Mononuclear cell (primary cell): Measurements from ENCODE around the gene RBM45. TPM values are rescaled to one million over a fixed set of nuclear protein-coding genes. Genes with fewer than 3 reads are reported as not detected.
A peak's percentile ranks its signal among the peaks of the same experiment; 100 is the strongest.

Experiments
- H3K27me3 ChIP-seq: 2 replicates; pipeline ENCODE4 v1.6.0; 2011; ENCODE audit warnings: low read length, control low read depth; ENCODE audit not compliant: insufficient read depth
- H3K4me1 ChIP-seq: 2 replicates; pipeline ENCODE4 v1.5.1; 2011; ENCODE audit warnings: mild to moderate bottlenecking, low read length, control low read depth; ENCODE audit not compliant: insufficient read depth
- H3K4me3 ChIP-seq: 2 replicates; pipeline ENCODE4 v1.5.1; 2011; ENCODE audit warnings: mild to moderate bottlenecking, low read length, moderate library complexity
- H3K9me3 ChIP-seq: 2 replicates; pipeline ENCODE4 v1.5.1; 2011; ENCODE audit warnings: low read depth, mild to moderate bottlenecking, control low read depth, low read length
- total RNA-seq: library from RNA; depleted of rRNA; stranded (reverse); fragments of >200 nt; gene quantifications from one replicate; pipeline ENCODE4 v1.2.3, GENCODE V29; 2012

Gene RBM45
- total RNA-seq, 1 donor, result 10.0 TPM

GRCh38 chr2:178084273-178084672, 28.0 kb upstream of the RBM45 start:
- Histone ChIP-seq H3K27me3 (no peaks in the 10 kb centered on the region), H3K4me1 (no peaks in the 10 kb centered on the region), H3K4me3 (no peak overlapping the region), H3K9me3 (no peaks in the 10 kb centered on the region)

- no peaks in the 10 kb centered on the region for H3K27me3 ChIP-seq
- no peaks in the 10 kb centered on the region for H3K9me3 ChIP-seq
- no peak overlapping the region for H3K4me3 ChIP-seq
- no peaks in the 10 kb centered on the region for H3K4me1 ChIP-seq
These were observed 23.4 kb upstream of the RBM45 start for GRCh38 chr2:178088774-178089270.

GRCh38 chr2:178093471-178093870, 18.8 kb upstream of the RBM45 start:
- Histone ChIP-seq H3K4me3 (no peak overlapping the region), H3K9me3 (no peaks in the 10 kb centered on the region), H3K4me1 (no peaks in the 10 kb centered on the region), H3K27me3 (no peaks in the 10 kb centered on the region)

GRCh38 chr2:178101321-178102079, 10.7 kb upstream of the RBM45 start:
- no peaks in the 10 kb centered on the region for H3K27me3 ChIP-seq
- no peaks in the 10 kb centered on the region for H3K9me3 ChIP-seq
- no peaks in the 10 kb centered on the region for H3K4me1 ChIP-seq
- no peak overlapping the region for H3K4me3 ChIP-seq

- no peak overlapping the region for H3K4me3 ChIP-seq
- H3K27me3 ChIP-seq, result no peaks in the 10 kb centered on the region
- H3K4me1 ChIP-seq, result no peaks in the 10 kb centered on the region
- no peaks in the 10 kb centered on the region for H3K9me3 ChIP-seq
These were observed 6.7 kb upstream of the RBM45 start for GRCh38 chr2:178105566-178105965.

- no peaks in the 10 kb centered on the region for H3K9me3 ChIP-seq
- H3K4me3 ChIP-seq, result no peak overlapping the region
- no peaks in the 10 kb centered on the region for H3K4me1 ChIP-seq
- H3K27me3 ChIP-seq, result no peaks in the 10 kb centered on the region
These were observed 6.2 kb upstream of the RBM45 start for GRCh38 chr2:178106053-178106452.

- peaks cover 10% of the 10 kb centered on the region for H3K4me1 ChIP-seq
- no peaks in the 10 kb centered on the region for H3K27me3 ChIP-seq
- no peak overlapping the region for H3K4me3 ChIP-seq
- H3K9me3 ChIP-seq, result no peaks in the 10 kb centered on the region
These were observed 4.1 kb upstream of the RBM45 start for GRCh38 chr2:178108176-178108575.

- no peak overlapping the region for H3K4me3 ChIP-seq
- no peaks in the 10 kb centered on the region for H3K27me3 ChIP-seq
- H3K9me3 ChIP-seq, result no peaks in the 10 kb centered on the region
- peaks cover 14% of the 10 kb centered on the region for H3K4me1 ChIP-seq
These were observed 2.4 kb upstream of the RBM45 start for GRCh38 chr2:178109813-178110212.

GRCh38 chr2:178110681-178111080, 1.6 kb upstream of the RBM45 start:
- Histone ChIP-seq H3K4me1 (peaks cover 14% of the 10 kb centered on the region), H3K27me3 (no peaks in the 10 kb centered on the region), H3K4me3 (no peak overlapping the region), H3K9me3 (no peaks in the 10 kb centered on the region)

- Histone ChIP-seq H3K9me3 (no peaks in the 10 kb centered on the region), H3K27me3 (no peaks in the 10 kb centered on the region), H3K4me3 (peak overlapping the region; percentile 76), H3K4me1 (peaks cover 14% of the 10 kb centered on the region)
These were observed 494 bp upstream of the RBM45 start for GRCh38 chr2:178111743-178112142.

- no peaks in the 10 kb centered on the region for H3K27me3 ChIP-seq
- no peaks in the 10 kb centered on the region for H3K9me3 ChIP-seq
- H3K4me3 ChIP-seq, result no peak overlapping the region
- peaks cover 14% of the 10 kb centered on the region for H3K4me1 ChIP-seq
These were observed 2.2 kb downstream of the RBM45 start for GRCh38 chr2:178114462-178114861.

GRCh38 chr2:178115271-178115670, 3.0 kb downstream of the RBM45 start:
- Histone ChIP-seq H3K4me1 (peaks cover 14% of the 10 kb centered on the region), H3K27me3 (no peaks in the 10 kb centered on the region), H3K9me3 (no peaks in the 10 kb centered on the region), H3K4me3 (no peak overlapping the region)

GRCh38 chr2:178117725-178118124, 5.5 kb downstream of the RBM45 start:
- no peaks in the 10 kb centered on the region for H3K27me3 ChIP-seq
- no peaks in the 10 kb centered on the region for H3K9me3 ChIP-seq
- no peak overlapping the region for H3K4me3 ChIP-seq
- H3K4me1 ChIP-seq, result peaks cover 9% of the 10 kb centered on the region

GRCh38 chr2:178119179-178119922, 7.1 kb downstream of the RBM45 start:
- H3K4me1 ChIP-seq, result no peaks in the 10 kb centered on the region
- H3K27me3 ChIP-seq, result no peaks in the 10 kb centered on the region
- no peaks in the 10 kb centered on the region for H3K9me3 ChIP-seq
- H3K4me3 ChIP-seq, result no peak overlapping the region

GRCh38 chr2:178123163-178123562, 10.9 kb downstream of the RBM45 start:
- H3K9me3 ChIP-seq, result no peaks in the 10 kb centered on the region
- H3K4me1 ChIP-seq, result no peaks in the 10 kb centered on the region
- H3K4me3 ChIP-seq, result no peak overlapping the region
- no peaks in the 10 kb centered on the region for H3K27me3 ChIP-seq
